GM06990 (cell line): ENCODE results near the gene PPM1M.

Experiments
- DNase-seq: peaks from one replicate; pipeline ENCODE4 v3.0.0-alpha.2; 2011; ENCODE audit not compliant: insufficient read length; ENCODE audit errors: extremely low read depth
- H3K27me3 ChIP-seq: replicated peaks from 2 replicates; pipeline ENCODE4 v1.6.0; 2011; ENCODE audit warnings: low read length; ENCODE audit not compliant: control insufficient read depth, insufficient read depth
- H3K36me3 ChIP-seq: 2 replicates; pipeline ENCODE4 v1.5.1; 2011; ENCODE audit warnings: low read length; ENCODE audit not compliant: control insufficient read depth, insufficient read depth
- H3K4me3 ChIP-seq: replicated peaks from 2 replicates; pipeline ENCODE4 v1.5.1; 2011; ENCODE audit warnings: low read depth, mild to moderate bottlenecking, control low read depth, low read length
- TF ChIP-seq, protein P1 (sequence below): IDR thresholded peaks from 2 replicates; pipeline ENCODE4 v1.5.1; 2011; ENCODE audit warnings: low read length, control low read depth, mild to moderate bottlenecking, inconsistent platforms; ENCODE audit not compliant: insufficient read depth, poor library complexity, severe bottlenecking

Gene PPM1M

DNA sequence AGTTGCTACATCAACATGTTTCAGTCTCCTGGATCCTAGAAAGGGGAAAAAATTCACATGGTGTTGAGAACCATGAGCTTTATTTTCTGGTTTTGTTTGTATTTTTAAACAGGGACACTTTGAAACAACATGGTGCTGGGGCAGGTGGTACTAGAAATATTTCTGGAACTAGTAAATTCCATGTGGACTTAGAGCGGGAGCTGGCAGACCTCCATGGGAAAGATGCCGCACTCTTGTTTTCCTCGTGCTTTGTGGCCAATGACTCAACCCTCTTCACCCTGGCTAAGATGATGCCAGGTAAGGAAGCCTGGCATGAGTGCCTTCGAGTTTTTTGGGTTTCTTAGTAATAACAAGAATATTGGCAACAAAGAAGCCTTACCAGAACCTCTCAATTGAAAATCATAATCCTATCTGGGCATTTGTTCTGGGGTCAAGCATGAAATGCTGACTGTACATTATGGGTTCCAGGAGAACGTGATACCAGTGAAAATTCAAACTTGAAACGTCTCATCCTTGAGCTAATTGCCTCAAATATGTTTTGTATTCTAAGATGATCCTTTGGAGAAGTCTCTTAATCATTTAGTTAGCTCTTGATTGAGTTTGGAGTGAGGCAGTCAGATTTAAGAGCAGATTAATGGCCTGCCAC lies 39.7 kb upstream of the PPM1M start:
- DNase-seq = no peak
- peaks cover 31% of the 10 kb centered on the region for H3K36me3 ChIP-seq
- H3K27me3 ChIP-seq = no peaks in the 10 kb centered on the region
- TF ChIP-seq, protein P1, sequence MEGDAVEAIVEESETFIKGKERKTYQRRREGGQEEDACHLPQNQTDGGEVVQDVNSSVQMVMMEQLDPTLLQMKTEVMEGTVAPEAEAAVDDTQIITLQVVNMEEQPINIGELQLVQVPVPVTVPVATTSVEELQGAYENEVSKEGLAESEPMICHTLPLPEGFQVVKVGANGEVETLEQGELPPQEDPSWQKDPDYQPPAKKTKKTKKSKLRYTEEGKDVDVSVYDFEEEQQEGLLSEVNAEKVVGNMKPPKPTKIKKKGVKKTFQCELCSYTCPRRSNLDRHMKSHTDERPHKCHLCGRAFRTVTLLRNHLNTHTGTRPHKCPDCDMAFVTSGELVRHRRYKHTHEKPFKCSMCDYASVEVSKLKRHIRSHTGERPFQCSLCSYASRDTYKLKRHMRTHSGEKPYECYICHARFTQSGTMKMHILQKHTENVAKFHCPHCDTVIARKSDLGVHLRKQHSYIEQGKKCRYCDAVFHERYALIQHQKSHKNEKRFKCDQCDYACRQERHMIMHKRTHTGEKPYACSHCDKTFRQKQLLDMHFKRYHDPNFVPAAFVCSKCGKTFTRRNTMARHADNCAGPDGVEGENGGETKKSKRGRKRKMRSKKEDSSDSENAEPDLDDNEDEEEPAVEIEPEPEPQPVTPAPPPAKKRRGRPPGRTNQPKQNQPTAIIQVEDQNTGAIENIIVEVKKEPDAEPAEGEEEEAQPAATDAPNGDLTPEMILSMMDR = no peak
- no peak overlapping the region for H3K4me3 ChIP-seq

GRCh38 chr3:52208556-52208955 lies 37.0 kb upstream of the PPM1M start:
- H3K4me3 ChIP-seq = no peak overlapping the region
- DNase-seq = no peak
- peaks cover 42% of the 10 kb centered on the region for H3K36me3 ChIP-seq
- H3K27me3 ChIP-seq = no peaks in the 10 kb centered on the region
- TF ChIP-seq, protein P1 = no peak

- TF ChIP-seq, protein P1 = no peak
- H3K4me3 ChIP-seq = no peak overlapping the region
- DNase-seq = no peak
- H3K27me3 ChIP-seq = no peaks in the 10 kb centered on the region
- peaks cover 39% of the 10 kb centered on the region for H3K36me3 ChIP-seq
These were observed 35.5 kb upstream of the PPM1M start for GRCh38 chr3:52210037-52210436.

GRCh38 chr3:52210550-52211046 lies 35.0 kb upstream of the PPM1M start:
- peaks cover 44% of the 10 kb centered on the region for H3K36me3 ChIP-seq
- H3K27me3 ChIP-seq = no peaks in the 10 kb centered on the region
- TF ChIP-seq, protein P1 = no peak
- no peak for DNase-seq
- no peak overlapping the region for H3K4me3 ChIP-seq

DNA sequence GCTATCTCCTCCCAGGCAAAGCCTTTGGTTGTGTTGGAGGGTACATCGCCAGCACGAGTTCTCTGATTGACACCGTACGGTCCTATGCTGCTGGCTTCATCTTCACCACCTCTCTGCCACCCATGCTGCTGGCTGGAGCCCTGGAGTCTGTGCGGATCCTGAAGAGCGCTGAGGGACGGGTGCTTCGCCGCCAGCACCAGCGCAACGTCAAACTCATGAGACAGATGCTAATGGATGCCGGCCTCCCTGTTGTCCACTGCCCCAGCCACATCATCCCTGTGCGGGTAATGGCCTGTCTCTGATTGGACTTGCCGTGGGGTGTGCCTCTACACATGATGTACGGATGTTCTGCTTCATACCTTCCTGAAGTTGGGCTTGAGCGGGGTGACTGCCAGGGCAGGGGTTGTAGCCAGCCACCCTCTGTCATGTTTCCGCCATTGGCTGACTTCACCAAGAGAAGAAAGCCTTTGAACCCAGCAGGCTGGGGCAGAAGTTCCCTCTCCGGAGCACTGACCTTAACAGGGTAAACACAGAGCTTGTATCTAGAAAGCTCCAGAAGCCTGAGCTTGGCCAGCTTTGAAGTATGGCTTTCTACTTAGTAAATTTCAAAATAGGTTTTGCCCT lies 34.2 kb upstream of the PPM1M start:
- no peak overlapping the region for H3K4me3 ChIP-seq
- H3K36me3 ChIP-seq = peaks cover 40% of the 10 kb centered on the region
- TF ChIP-seq, protein P1 = no peak
- DNase-seq = no peak
- no peaks in the 10 kb centered on the region for H3K27me3 ChIP-seq

GRCh38 chr3:52213005-52213404 lies 32.6 kb upstream of the PPM1M start:
- TF ChIP-seq, protein P1 = no peak
- peaks cover 39% of the 10 kb centered on the region for H3K36me3 ChIP-seq

More at GRCh38 chr3:52213005-52213404, 32.6 kb upstream of the PPM1M start:
- Histone ChIP-seq H3K4me3 (no peak overlapping the region), H3K27me3 (no peaks in the 10 kb centered on the region)
- DNase-seq = no peak
